B cell (primary cell): ENCODE measurements around the gene CEP126. TPM values are rescaled to one million over a fixed set of nuclear protein-coding genes. Genes with fewer than 3 reads are reported as not detected.

Experiments used
- ATAC-seq: fragments of 200-7000 bp; cut with Tn5 transposase; one replicate; pipeline ENCODE4 v1.10.0; 2021; ENCODE audit warnings: low read depth, mild to moderate bottlenecking, moderate number of reproducible peaks, moderate library complexity
- CTCF ChIA-PET: fragments of 350-600 bp; sonication (Branson Sonifier 250); formaldehyde crosslinking; loops from one replicate; lab custom pipeline; 2021; ENCODE audit warnings: antibody characterized with exemption, inconsistent platforms; lab: Charles Lee
- POLR2A ChIA-PET: fragments of 350-600 bp; sonication (Branson Sonifier 250); formaldehyde crosslinking; loops from one replicate; lab custom pipeline; 2021; ENCODE audit warnings: antibody characterized with exemption; lab: Charles Lee
- DNase-seq: peaks from one replicate; pipeline ENCODE4 v3.0.0; 2013
- H2AFZ ChIP-seq: 2 replicates; pipeline ENCODE4 v1.6.1; 2012; ENCODE audit warnings: mild to moderate bottlenecking, low read depth, low read length; ENCODE audit not compliant: insufficient read depth, poor library complexity, severe bottlenecking
- H3K27ac ChIP-seq, 2 donors: 1 replicate in 1 of 2; 2 replicates in 1 of 2; pipeline ENCODE4 v1.5.1; 2012 to 2013; ENCODE audit warnings: low read length in 2 of 2, mild to moderate bottlenecking in 2 of 2, moderate library complexity in 1 of 2
- H3K27me3 ChIP-seq, 4 experiments: fragments of 200-600 bp in 1 of 4; sonication (generic) in 1 of 4; replicated peaks in 1 of 4; 1 replicate in 2 of 4; 2 replicates in 2 of 4; pipeline versions ENCODE4 v1.6.1 to v1.7.0; 2013 to 2016; ENCODE audit warnings: low read length in 3 of 4, mild to moderate bottlenecking in 2 of 4, mixed read lengths in 1 of 4, moderate library complexity in 1 of 4; ENCODE audit not compliant: insufficient read depth in 4 of 4, control insufficient read depth in 3 of 4; ENCODE audit errors: control extremely low read depth in 1 of 4
- H3K36me3 ChIP-seq, 2 experiments: replicated peaks in 1 of 2; 1 replicate in 1 of 2; 2 replicates in 1 of 2; pipeline versions ENCODE4 v1.6.1 to v1.7.1; 2013; ENCODE audit warnings: low read length in 1 of 2; ENCODE audit not compliant: insufficient read depth in 2 of 2, control insufficient read depth in 1 of 2; ENCODE audit errors: control extremely low read depth in 1 of 2, extremely low read depth in 1 of 2
- H3K4me1 ChIP-seq, 2 donors: fragments of 200-600 bp in 1 of 2; sonication (generic) in 1 of 2; 1 replicate in 1 of 2; 2 replicates in 1 of 2; pipeline versions ENCODE4 v1.5.1 to v1.6.1; 2013 to 2017; ENCODE audit warnings: low read length in 2 of 2; ENCODE audit not compliant: control insufficient read depth in 2 of 2, insufficient read depth in 2 of 2
- H3K4me2 ChIP-seq: replicated peaks from 2 replicates; pipeline ENCODE3; 2012; ENCODE audit warnings: mild to moderate bottlenecking, low read depth, low read length; ENCODE audit not compliant: poor library complexity, severe bottlenecking
- H3K4me3 ChIP-seq, 5 experiments: fragments of 200-600 bp in 1 of 5; sonication (generic) in 1 of 5; 1 replicate in 3 of 5; 2 replicates in 2 of 5; pipeline versions ENCODE4 v1.5.1 to v1.7.0; 2011 to 2016; ENCODE audit warnings: low read length in 4 of 5, mild to moderate bottlenecking in 4 of 5, low read depth in 2 of 5, control low read depth in 1 of 5, moderate library complexity in 1 of 5; ENCODE audit not compliant: insufficient read depth in 1 of 5; ENCODE audit errors: control extremely low read depth in 1 of 5, extremely low read depth in 1 of 5
- H3K79me2 ChIP-seq: fragments of 200-600 bp; sonication (generic); one replicate; pipeline ENCODE4 v1.6.0; 2016; ENCODE audit warnings: low read length; ENCODE audit not compliant: control insufficient read depth, insufficient read depth
- H3K9ac ChIP-seq: fragments of 200-600 bp; sonication (generic); 2 replicates; pipeline ENCODE4 v1.6.1; 2017; ENCODE audit warnings: mild to moderate bottlenecking, low read length, moderate library complexity
- H3K9me3 ChIP-seq, 3 donors: one replicate each; pipeline versions ENCODE4 v1.6.1 to v1.7.1; 2013; ENCODE audit warnings: low read length in 2 of 3; ENCODE audit not compliant: control insufficient read depth in 2 of 3, insufficient read depth in 1 of 3; ENCODE audit errors: control extremely low read depth in 1 of 3
- H4K20me1 ChIP-seq: 2 replicates; pipeline ENCODE4 v1.6.0; 2012; ENCODE audit warnings: mild to moderate bottlenecking, low read length; ENCODE audit not compliant: insufficient read depth, control insufficient read depth, poor library complexity, severe bottlenecking
- H3K27ac Mint-ChIP-seq: one replicate; pipeline ENCODE4 v1.8.0; 2021; ENCODE audit warnings: mixed read lengths
- H3K27me3 Mint-ChIP-seq: one replicate; pipeline ENCODE4 v1.8.0; 2021; ENCODE audit warnings: mixed read lengths
- H3K4me1 Mint-ChIP-seq: one replicate; pipeline ENCODE4 v1.8.0; 2021; ENCODE audit warnings: mixed read lengths
- H3K4me3 Mint-ChIP-seq: one replicate; pipeline ENCODE4 v1.8.0; 2021; ENCODE audit warnings: mixed read lengths
- H3K9me3 Mint-ChIP-seq: one replicate; pipeline ENCODE4 v1.8.0; 2022; ENCODE audit warnings: mixed read lengths; ENCODE audit not compliant: insufficient read depth
- EZH2 ChIP-seq: IDR thresholded peaks from 2 replicates; pipeline ENCODE4 v1.6.1; 2012; ENCODE audit warnings: borderline replicate concordance, low read depth, mild to moderate bottlenecking, moderate library complexity, low read length; ENCODE audit not compliant: insufficient read depth, poor library complexity, severe bottlenecking
- WGBS: methylation state at CpG from one replicate; pipeline ENCODE4 v1.1.5; 2013; ENCODE audit warnings: missing lambda C conversion rate; ENCODE audit not compliant: insufficient coverage; 5-methylcytosine and 5-hydroxymethylcytosine counted together
- intact Hi-C: fragments of 100-400 bp; cut with micrococcal nuclease; formaldehyde crosslinking; loops from one replicate; pipeline ENCODE4 v1.10.0; 2022
- polyA plus RNA-seq: library from polyadenylated mRNA; depleted of rRNA; stranded (reverse); fragments of >200 nt; gene quantifications from 2 replicates; pipeline ENCODE4 v1.2.3, GENCODE V29; 2012
- total RNA-seq, 2 donors: library from RNA; stranded (reverse); fragments of 120-200 nt in 1 of 2; gene quantifications; 1 replicate in 1 of 2; 2 replicates in 1 of 2; pipeline versions ENCODE4 v1.2.3 to v1.2.4, GENCODE V29; 2013 to 2022
- TF ChIP-seq, protein P1 (sequence below): fragments of 200-600 bp; IDR thresholded peaks from one replicate; pipeline ENCODE4 v1.8.0; 2022; ENCODE audit warnings: antibody characterized with exemption, mild to moderate bottlenecking

The CEP126 gene
- total and polyA plus RNA-seq, 2 donors (not counting 1 experiment from before 2014, with no cell fraction given): 1.00 to 9.4 TPM

DNA sequence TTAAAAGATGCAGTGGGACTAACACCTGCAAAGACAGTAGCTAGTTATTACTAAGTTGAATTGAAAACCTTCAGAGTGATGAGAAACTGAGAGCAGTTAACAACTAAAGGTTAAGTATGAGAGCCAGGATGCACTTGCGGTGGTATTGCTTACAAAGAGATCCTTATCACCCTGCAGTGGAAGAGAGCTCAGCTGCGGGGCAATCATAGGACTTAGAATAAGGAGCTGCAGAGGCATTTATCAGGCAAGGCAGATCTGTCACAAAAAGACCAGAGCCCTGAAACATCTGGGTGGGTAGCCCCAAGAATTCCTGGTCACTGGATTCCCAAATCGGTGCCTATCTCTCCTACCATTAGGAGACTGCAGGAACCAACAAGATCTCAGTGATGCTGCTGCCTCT, 98.1 kb downstream of the CEP126 start:
- Histone ChIP-seq H3K9ac (no peak overlapping the region), H3K9me3 (no peaks in the 10 kb centered on the region), H3K4me1 (no peaks in the 10 kb centered on the region), H3K4me3 (no peak overlapping the region), H4K20me1 (no peaks in the 10 kb centered on the region), H3K36me3 (no peaks in the 10 kb centered on the region), H2AFZ (no peak overlapping the region), H3K79me2 (no peaks in the 10 kb centered on the region), H3K27me3 (peaks cover 0 to 11% (median 8%) of the 10 kb centered on the region in 4 experiments), H3K27ac (no peak overlapping the region), H3K4me2 (no peak overlapping the region)
- ATAC-seq (no peak), DNase-seq (no peak)
- ChIA-PET POLR2A (no interaction called here), CTCF (interaction anchor here (1.0 to 4.8 kb wide), 2 partner anchors 21 to 152 kb away, joined by 3 to 27 read pairs; no protein-coding TSS in a partner anchor)
- TF ChIP-seq EZH2: no peak
- TF ChIP-seq, protein P1, sequence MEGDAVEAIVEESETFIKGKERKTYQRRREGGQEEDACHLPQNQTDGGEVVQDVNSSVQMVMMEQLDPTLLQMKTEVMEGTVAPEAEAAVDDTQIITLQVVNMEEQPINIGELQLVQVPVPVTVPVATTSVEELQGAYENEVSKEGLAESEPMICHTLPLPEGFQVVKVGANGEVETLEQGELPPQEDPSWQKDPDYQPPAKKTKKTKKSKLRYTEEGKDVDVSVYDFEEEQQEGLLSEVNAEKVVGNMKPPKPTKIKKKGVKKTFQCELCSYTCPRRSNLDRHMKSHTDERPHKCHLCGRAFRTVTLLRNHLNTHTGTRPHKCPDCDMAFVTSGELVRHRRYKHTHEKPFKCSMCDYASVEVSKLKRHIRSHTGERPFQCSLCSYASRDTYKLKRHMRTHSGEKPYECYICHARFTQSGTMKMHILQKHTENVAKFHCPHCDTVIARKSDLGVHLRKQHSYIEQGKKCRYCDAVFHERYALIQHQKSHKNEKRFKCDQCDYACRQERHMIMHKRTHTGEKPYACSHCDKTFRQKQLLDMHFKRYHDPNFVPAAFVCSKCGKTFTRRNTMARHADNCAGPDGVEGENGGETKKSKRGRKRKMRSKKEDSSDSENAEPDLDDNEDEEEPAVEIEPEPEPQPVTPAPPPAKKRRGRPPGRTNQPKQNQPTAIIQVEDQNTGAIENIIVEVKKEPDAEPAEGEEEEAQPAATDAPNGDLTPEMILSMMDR: no peak
- 33% methylated on average over 3 of the region's 3 CpGs for WGBS
- Mint-ChIP-seq H3K27ac (no peak overlapping the region), H3K9me3 (no peaks in the 10 kb centered on the region), H3K27me3 (peaks cover 34% of the 10 kb centered on the region), H3K4me1 (no peaks in the 10 kb centered on the region), H3K4me3 (no peak overlapping the region)
- intact Hi-C loops: no loop called here

DNA sequence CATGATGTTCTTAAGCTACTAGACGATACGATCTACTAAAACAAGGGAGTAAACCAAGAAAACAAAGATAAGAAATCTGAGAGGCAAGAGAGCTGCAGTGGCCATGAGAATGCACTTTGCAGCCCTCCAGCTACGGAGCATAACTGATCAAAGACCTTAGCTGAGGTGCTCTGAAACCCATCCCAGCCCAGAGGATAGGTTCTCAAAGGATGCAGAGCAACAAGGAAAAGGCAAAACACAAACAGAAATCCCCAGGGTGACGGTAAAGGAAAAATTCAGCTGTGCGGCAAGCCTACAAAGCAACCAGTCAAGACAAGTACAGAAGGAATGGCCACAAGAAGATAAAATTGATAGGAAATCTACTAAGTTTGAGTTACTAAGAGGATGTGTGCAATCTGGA, 99.9 kb downstream of the CEP126 start:
- DNase-seq: no peak
- Mint-ChIP-seq H3K4me3 (no peak overlapping the region), H3K27ac (no peak overlapping the region), H3K9me3 (no peaks in the 10 kb centered on the region), H3K4me1 (no peaks in the 10 kb centered on the region), H3K27me3 (peaks cover 32% of the 10 kb centered on the region)
- no peaks in the 10 kb centered on the region for H3K79me2 ChIP-seq
- TF ChIP-seq, protein P1: no peak
- TF ChIP-seq EZH2: no peak
- CTCF ChIA-PET: interaction anchor here (1.8 to 4.8 kb wide), 2 partner anchors 9 to 154 kb away, joined by 8 to 27 read pairs; no protein-coding TSS in a partner anchor
- no peaks in the 10 kb centered on the region for H3K9me3 ChIP-seq
- no peak overlapping the region for H3K4me2 ChIP-seq
- no peak for ATAC-seq
- POLR2A ChIA-PET: interaction anchor here (0.5 kb wide), 1 partner anchor 157 kb away, joined by 3 read pairs; no protein-coding TSS in a partner anchor
- H3K36me3 ChIP-seq: no peaks in the 10 kb centered on the region
- no peak overlapping the region for H2AFZ ChIP-seq
- intact Hi-C loops: no loop called here
- no peak overlapping the region for H3K27ac ChIP-seq
- 95% methylated on average over 3 of the region's 5 CpGs for WGBS
- peaks cover 0 to 11% (median 8%) of the 10 kb centered on the region in 4 experiments for H3K27me3 ChIP-seq
- H3K4me3 ChIP-seq: no peak overlapping the region
- no peaks in the 10 kb centered on the region for H3K4me1 ChIP-seq
- no peaks in the 10 kb centered on the region for H4K20me1 ChIP-seq
- H3K9ac ChIP-seq: no peak overlapping the region
